Lower leg skin (tissue), 4 donors: Measurements from ENCODE around the gene ACOT6. TPM values are rescaled to one million over a fixed set of nuclear protein-coding genes. Genes with fewer than 3 reads are reported as not detected.
A peak's percentile ranks its signal among the peaks of the same experiment; 100 is the strongest.
"Not testable (repeated sequence)": the region's sequence is repeated elsewhere in the genome, so short reads cannot be mapped to it uniquely, and the experiment has no call there.

Source experiments
- DNase-seq, 2 donors: peaks; one replicate each; pipeline ENCODE4 v3.0.0-alpha.2; 2019; ENCODE audit warnings: low spot score in 2 of 2
- H3K4me3 ChIP-seq: fragments of 200-600 bp; sonication (generic); 2 replicates; pipeline ENCODE4 v1.5.1; 2017; ENCODE audit warnings: mild to moderate bottlenecking, low read depth; ENCODE audit not compliant: poor library complexity, severe bottlenecking
- POLR2A ChIP-seq, 2 donors: fragments of 450-650 bp; IDR thresholded peaks; one replicate each; pipeline ENCODE4 v1.6.1; 2016 to 2017; ENCODE audit warnings: antibody characterized with exemption in 2 of 2, mild to moderate bottlenecking in 1 of 2, moderate library complexity in 1 of 2
- WGBS, 2 donors: methylation state at CpG; one replicate each; pipeline ENCODE4 v1.1.5; 2018; 5-methylcytosine and 5-hydroxymethylcytosine counted together
- intact Hi-C: fragments of 100-400 bp; cut with DNase I; formaldehyde crosslinking; loops from one replicate; pipeline ENCODE4 v1.15.0; 2023; ENCODE audit warnings: low total_unique reads
- total RNA-seq, 4 donors: library from RNA; depleted of rRNA; stranded (reverse); fragments of >200 nt; gene quantifications; one replicate each; pipeline ENCODE4 v1.1.0, GENCODE V29; 2016
- TF ChIP-seq, protein P1 (sequence below), 3 donors: fragments of 450-650 bp; IDR thresholded peaks; one replicate each; pipeline ENCODE4 v1.5.1; 2016; ENCODE audit warnings: antibody characterized with exemption in 3 of 3, mild to moderate bottlenecking in 3 of 3, moderate library complexity in 2 of 3

The ACOT6 gene
- total RNA-seq, 4 donors from 2014 or later, result 0.45 TPM; not detected in 3

DNA sequence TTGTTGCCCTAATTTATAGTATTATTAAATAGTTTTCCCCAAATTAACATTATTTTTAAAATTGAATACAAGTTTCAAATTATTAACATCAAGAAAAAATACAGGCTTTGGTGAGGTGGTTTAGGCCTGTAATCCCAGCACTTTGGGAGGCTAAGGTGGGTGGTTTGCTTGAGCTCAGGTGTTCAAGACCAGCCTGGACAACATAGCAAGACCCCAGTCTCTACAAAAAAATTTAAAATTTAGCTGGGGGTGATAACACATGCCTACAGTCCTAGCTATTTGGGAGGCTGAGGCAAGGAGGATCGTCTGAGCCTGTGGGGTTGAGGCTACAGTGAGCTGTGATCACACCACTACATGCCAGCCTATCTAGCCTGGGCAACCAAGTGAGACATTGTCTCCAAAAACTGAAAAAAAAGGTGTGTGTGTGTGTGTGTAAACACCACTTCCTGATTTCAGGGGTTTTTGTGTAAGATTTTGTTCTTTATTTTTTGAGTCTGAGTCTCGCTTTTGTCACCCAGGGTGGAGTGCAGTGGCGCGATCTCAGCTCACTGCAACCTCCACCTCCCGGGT is 28.6 kb downstream of the ACOT6 start:
- no peak for TF ChIP-seq POLR2A (IDR thresholded peaks at IDR 0.05)
- TF ChIP-seq, protein P1, sequence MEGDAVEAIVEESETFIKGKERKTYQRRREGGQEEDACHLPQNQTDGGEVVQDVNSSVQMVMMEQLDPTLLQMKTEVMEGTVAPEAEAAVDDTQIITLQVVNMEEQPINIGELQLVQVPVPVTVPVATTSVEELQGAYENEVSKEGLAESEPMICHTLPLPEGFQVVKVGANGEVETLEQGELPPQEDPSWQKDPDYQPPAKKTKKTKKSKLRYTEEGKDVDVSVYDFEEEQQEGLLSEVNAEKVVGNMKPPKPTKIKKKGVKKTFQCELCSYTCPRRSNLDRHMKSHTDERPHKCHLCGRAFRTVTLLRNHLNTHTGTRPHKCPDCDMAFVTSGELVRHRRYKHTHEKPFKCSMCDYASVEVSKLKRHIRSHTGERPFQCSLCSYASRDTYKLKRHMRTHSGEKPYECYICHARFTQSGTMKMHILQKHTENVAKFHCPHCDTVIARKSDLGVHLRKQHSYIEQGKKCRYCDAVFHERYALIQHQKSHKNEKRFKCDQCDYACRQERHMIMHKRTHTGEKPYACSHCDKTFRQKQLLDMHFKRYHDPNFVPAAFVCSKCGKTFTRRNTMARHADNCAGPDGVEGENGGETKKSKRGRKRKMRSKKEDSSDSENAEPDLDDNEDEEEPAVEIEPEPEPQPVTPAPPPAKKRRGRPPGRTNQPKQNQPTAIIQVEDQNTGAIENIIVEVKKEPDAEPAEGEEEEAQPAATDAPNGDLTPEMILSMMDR (IDR thresholded peaks at IDR 0.05), result no peak
- intact Hi-C loops, result no loop called here
- 86 to 91% methylated on average over 5 of the region's 5 CpGs for WGBS, 2 donors
- no peak overlapping the region for H3K4me3 ChIP-seq
- no peak for DNase-seq

DNA sequence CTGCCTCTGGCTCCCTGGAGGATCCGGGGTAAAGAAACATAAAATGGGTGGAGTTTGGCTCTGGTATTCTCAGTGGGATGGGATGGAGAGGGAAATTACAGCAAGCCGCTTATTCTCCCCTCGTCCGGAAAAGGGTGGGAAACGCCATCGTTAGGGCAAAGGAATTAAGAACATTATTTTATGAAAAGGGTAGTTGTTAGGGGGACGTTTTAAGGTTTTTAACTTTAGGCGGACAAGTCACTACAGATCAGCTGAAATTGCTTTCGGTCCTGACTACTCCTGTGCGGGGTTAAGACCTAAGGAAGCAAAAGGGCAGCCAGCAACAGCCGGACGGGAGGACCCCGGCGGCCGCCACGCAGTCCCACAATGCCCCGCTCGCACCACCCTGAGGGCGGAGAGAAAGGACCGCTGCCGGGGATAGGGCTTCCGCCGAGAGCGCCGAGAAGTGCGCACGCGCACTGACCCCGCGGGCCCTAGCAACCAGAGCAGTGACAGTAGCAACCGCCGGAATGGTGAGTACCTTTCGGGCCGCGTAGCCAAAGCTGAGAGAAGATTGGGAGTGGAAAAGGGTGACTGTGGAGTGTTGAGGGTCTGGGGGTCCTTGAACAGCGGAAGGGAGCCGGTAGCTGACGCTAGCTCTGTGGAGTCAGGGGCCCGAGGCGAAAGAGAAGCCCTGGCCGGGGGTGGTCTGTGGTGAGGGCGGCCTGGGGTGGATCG is 32.4 kb downstream of the ACOT6 start, which contains the start of gene DNAL1:
Gene DNAL1, plus strand, starts transcription at position 456 of the 717 bp plus-strand sequence. Its CDS starts 54 bp downstream, at position 510.
- WGBS, 2 donors, result 1% methylated on average over 43 of the region's 43 CpGs
- TF ChIP-seq POLR2A (IDR thresholded peaks at IDR 0.05), result no peak
- TF ChIP-seq, protein P1 (IDR thresholded peaks at IDR 0.05), result peak in 1 of 3 donors; percentile 18
- DNase-seq, result peak; percentile 85 to 97
- peak within 1 kb of the TSS; percentile 70 for H3K4me3 ChIP-seq
- intact Hi-C loops, result no loop called here

GRCh38 chr14:73645248-73645610 is 32.9 kb downstream of the ACOT6 start:
- peak overlapping the region; percentile 70 for H3K4me3 ChIP-seq
- no peak for DNase-seq
- TF ChIP-seq, protein P1 (IDR thresholded peaks at IDR 0.05), result no peak
- TF ChIP-seq POLR2A (IDR thresholded peaks at IDR 0.05), result no peak
- 5 to 6% methylated on average over 7 of the region's 7 CpGs for WGBS, 2 donors
- intact Hi-C loops, result no loop called here

DNA sequence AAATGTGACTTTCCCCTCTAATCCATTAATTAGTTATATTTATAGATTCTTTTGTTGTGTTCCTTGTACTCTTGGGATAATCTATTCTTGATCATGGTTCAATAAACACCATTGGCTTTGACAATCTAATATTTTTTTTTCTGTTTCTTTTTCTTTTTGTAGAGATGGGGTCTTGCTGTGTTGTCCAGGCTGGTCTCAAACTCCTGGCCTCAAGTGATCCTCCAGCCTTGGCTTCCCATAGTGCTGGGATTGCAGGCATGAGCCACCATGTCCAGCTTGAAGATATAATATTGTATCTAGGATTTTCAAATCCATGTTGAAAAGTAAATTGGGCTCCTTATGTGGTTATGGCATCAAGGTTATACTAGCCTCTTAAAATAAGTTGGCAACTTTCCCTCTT is 38.7 kb downstream of the ACOT6 start:
- DNase-seq, result no peak
- TF ChIP-seq, protein P1 (IDR thresholded peaks at IDR 0.05), result no peak
- TF ChIP-seq POLR2A (IDR thresholded peaks at IDR 0.05), result no peak
- no peak overlapping the region for H3K4me3 ChIP-seq
- intact Hi-C loops, result no loop called here

GRCh38 chr14:73655851-73656250 is 43.5 kb downstream of the ACOT6 start:
- H3K4me3 ChIP-seq, result no peak overlapping the region
- intact Hi-C loops, result no loop called here
- TF ChIP-seq, protein P1 (IDR thresholded peaks at IDR 0.05), result no peak
- TF ChIP-seq POLR2A (IDR thresholded peaks at IDR 0.05), result no peak
- 93 to 94% methylated on average over 1 of the region's 1 CpG for WGBS, 2 donors
- no peak for DNase-seq

DNA sequence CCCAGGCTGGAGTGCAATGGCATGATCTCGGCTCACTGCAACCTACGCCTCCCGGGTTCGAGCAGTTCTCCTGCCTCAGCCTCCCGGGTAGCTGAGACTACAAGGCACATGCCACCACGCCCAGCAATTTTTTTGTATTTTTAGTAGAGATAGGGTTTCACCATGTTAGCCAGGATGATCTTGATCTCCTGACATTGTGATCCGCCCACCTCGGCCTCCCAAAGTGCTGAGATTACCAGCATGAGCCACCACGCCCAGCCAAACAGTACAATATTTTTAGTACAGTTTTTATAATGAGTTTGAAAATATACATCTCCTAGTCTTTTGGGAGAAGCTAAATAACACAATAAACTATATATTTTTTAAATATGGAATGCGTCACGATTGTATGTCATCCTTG is 46.9 kb downstream of the ACOT6 start:
- intact Hi-C loops, DNase-seq, H3K4me3 ChIP-seq: not testable (repeated sequence)
- WGBS, 2 donors, result 94% methylated on average over 11 of the region's 11 CpGs
